ENCODE measurements around the gene SLC25A27. TPM values are rescaled to one million over a fixed set of nuclear protein-coding genes. Genes with fewer than 3 reads are reported as not detected.

The SLC25A27 gene
- total RNA-seq, 1 donor from 2014 or later, result 11.1 TPM

DNA sequence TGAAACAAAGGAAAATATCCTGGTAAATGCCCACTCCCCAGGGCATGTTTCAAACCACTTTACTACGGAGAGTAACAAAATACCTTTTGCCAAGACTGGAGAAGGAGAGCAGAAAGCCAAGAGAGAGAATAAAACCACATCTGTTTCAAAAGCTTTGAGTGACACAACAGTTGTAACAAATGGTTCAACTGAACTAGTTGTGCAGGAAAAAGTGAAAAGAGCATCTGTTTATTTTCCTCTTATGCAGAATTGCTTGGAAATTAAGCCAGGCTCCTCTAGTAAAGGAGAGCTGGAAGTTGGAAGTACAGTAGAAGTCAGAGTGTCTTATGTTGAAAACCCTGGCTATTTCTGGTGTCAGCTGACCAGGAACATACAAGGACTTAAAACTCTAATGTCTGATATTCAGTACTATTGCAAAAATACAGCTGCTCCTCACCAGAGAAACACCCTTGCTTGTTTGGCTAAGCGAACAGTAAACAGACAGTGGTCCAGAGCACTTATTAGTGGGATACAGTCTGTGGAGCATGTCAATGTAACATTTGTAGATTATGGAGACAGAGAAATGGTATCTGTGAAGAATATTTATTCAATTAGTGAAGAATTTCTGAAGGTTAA lies 37.5 kb downstream of the SLC25A27 start:
- intact Hi-C loops (cut with DNase I), result no loop called here
- no peak for ATAC-seq
- no peak for DNase-seq (ENCODE audit: missing footprints)

DNA sequence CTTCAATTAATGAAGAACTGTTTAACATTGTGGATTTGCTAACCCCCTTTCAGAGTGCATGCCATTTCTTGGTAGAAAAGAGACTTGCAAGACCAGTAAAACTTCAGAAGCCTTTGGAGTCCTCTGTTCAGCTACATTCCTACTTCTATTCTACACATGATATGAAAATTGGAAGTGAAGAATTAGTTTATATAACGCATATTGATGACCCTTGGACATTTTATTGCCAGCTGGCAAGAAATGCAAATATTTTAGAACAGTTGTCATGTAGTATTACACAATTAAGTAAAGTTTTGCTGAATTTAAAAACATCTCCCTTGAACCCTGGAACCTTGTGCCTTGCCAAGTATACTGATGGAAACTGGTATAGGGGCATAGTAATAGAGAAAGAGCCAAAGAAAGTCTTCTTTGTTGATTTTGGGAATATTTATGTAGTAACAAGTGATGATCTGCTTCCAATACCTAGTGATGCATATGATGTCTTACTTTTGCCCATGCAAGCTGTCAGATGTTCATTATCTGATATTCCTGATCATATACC lies 38.2 kb downstream of the SLC25A27 start:
- intact Hi-C loops (cut with DNase I), result no loop called here
- ATAC-seq (no peak), DNase-seq (ENCODE audit: missing footprints) (no peak)

DNA sequence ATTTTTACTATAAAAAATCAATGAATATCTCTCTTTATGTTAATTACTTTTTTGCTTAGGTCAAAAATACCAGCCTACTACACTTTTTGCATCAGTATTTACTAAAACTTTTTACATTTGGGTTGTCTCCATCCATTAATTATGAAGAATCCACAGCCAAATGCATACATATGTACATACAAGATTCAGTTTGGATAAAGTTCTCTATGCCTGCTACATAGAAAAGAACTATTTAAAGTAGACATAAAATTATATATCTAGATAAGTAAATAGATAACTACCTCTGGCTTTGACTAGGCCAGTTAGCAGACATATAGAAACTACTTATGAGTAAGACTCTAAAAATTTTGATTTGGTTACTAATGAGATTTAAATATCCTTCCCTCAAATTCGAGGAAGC lies 47.2 kb downstream of the SLC25A27 start:
- ATAC-seq, result no peak
- intact Hi-C loops (cut with DNase I), result loop anchor here (10.0 kb wide), 1 partner anchor 85 kb away; no protein-coding TSS in a partner anchor
- no peak for DNase-seq (ENCODE audit: missing footprints)

DNA sequence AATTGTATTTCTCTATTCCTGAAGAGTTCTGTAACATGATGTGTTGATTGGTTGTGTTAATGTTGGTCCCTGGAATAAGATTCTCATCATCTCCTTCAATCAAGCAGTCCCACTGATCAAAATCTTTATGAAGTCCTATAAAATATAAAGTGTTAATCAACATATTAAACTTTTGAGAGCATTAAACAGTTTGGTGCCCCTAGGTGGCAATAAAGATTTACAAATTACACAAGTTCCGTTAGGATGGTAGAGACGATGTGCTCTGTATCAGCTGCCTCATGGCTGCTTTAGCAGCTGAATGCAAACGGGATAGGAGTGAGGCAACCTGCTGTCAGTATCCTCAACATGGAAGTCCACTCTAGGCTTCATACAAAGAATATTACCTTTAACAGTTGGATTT lies 51.8 kb downstream of the SLC25A27 start:
- intact Hi-C loops (cut with DNase I), result loop anchor here (10.0 kb wide), 1 partner anchor 80 kb away; no protein-coding TSS in a partner anchor
- ATAC-seq, result no peak
- DNase-seq (ENCODE audit: missing footprints), result no peak

DNA sequence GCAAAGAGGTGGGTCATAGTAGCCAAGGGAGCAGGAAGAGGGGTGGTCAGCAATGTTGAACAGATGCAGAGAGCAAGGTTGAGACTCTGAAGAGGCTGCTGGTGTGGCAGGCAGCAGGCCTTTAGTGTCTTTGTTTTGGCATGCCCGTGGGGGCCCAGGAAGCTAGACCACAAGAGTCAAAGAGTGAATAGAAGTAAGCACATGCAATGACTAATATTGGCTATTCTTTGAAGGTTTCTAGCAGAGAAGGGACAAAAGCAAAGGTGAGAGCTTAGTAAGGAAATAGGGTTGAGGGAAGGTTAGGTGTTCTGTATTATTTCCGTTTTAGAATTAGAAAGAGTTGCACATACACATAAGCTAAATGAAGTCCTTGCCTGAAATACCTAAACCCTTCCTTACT lies 53.7 kb downstream of the SLC25A27 start:
- ATAC-seq, result no peak

DNA sequence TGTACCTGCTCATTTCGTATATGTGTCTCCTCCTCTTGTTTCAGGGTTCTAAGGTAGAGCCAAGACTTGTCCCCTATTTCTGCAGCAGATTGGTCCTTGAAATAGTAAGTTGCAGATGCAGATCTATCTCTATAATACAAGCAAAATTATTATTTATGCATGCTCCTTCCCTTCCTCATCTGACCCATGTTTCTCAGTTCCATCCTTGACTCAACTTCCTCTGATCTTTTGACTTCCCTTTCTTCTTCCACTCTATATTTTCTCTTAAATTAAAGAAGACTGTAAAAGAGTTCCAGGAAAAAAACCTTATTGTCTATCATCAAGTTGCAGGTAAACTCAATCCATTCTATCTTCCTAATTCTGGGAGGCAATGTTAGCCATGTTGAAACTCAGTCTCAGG lies 58.7 kb downstream of the SLC25A27 start:
- intact Hi-C loops (cut with DNase I), result no loop called here
- ATAC-seq (no peak), DNase-seq (ENCODE audit: missing footprints) (no peak)

More for the DNA sequence above, 53.7 kb downstream of the SLC25A27 start:
- no peak for DNase-seq (ENCODE audit: missing footprints)
- intact Hi-C loops (cut with DNase I), result loop anchor here (10.0 kb wide), 1 partner anchor 78 kb away; no protein-coding TSS in a partner anchor

DNA sequence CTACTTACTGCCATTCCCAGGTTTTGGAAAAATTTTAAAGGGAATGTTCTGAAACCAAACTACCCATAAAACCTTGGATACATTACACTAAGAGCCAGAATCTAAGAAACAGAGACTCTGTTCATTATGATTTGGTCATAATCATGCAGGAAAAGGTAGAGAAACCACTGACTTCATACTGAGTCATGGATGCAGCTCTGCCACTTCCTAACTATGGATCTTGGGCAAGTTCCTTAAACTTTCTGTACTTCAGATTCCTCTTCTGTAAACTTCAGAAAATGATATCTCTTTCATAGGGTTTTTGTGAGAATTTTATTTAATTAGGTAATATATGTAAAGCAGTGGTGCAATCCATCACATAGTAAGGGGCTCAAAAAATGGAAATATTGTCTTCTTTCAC lies 62.4 kb downstream of the SLC25A27 start:
- ATAC-seq (no peak), DNase-seq (ENCODE audit: missing footprints) (no peak)
- intact Hi-C loops (cut with DNase I), result no loop called here

DNA sequence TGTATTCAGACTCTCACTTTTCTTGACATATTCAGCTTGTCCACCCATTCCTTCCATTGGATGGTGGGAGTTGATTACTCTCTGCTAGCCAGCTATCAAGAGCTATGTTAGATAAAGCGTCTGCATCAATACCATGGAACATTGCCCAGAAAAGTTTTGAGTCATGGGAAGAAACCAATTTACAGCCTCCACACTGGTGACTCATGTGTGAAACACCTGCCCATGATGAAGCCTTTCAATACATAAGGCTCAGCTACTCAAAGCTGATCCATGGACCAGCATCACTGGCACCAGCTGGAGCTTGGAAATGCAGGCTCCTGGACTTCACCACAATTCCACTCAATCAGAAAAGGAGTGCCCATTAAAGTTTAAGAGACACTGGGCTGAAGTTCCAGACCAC lies 66.3 kb downstream of the SLC25A27 start:
- ATAC-seq, result no peak
- no peak for DNase-seq (ENCODE audit: missing footprints)
- intact Hi-C loops (cut with DNase I), result no loop called here

DNA sequence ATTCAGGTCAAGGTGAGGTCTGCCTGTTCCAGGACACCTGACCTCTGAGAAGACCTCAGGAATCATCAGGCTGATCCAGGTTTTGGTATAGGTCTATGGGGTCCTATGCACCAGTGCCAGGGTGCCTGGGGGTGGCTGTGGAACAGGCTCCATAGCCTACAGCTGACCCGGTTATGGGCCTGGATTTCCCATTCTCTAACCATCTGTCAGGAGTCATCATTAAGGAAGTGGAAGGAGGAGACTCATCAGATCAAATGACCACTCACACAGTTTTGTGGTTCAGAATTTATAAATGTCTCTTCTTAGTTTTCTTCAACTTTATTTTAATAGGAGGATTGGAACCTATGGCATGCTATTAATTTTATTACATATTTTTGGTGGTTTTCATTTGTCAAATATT lies 67.6 kb downstream of the SLC25A27 start:
- intact Hi-C loops (cut with DNase I), result no loop called here
- no peak for DNase-seq (ENCODE audit: missing footprints)
- ATAC-seq, result no peak

Other genes starting within 250 kb of the SLC25A27 start
- gene RCAN2, start 161.5 kb upstream of the SLC25A27 start, total RNA-seq, result 273 TPM
- 4.8 TPM for gene CYP39A1, start 157 bp upstream of the SLC25A27 start, total RNA-seq
- 0.35 TPM for gene TDRD6, start 34.9 kb downstream of the SLC25A27 start, total RNA-seq
- 0.14 TPM for gene PLA2G7, start 82.4 kb downstream of the SLC25A27 start, total RNA-seq
- gene ANKRD66, start 94.0 kb downstream of the SLC25A27 start, total RNA-seq, result not detected
- gene MEP1A, start 140.4 kb downstream of the SLC25A27 start, total RNA-seq, result not detected